BJ (cell line): ENCODE results near the gene SMAD5. TPM values are rescaled to one million over a fixed set of nuclear protein-coding genes. Genes with fewer than 3 reads are reported as not detected.

Experiments used
- CTCF ChIA-PET: fragments of 350-600 bp; formaldehyde crosslinking; extraction: SDS; loops from one replicate; lab custom pipeline; 2021; ENCODE audit warnings: antibody characterized with exemption, inconsistent platforms; lab: Yijun Ruan, JAX
- POLR2A ChIA-PET: fragments of 300-600 bp; sonication (Branson Sonifier 250); formaldehyde crosslinking; extraction: SDS; loops from one replicate; lab custom pipeline; 2021; ENCODE audit warnings: antibody characterized with exemption; lab: Charles Lee
- DNase-seq: peaks from one replicate; pipeline ENCODE4 v3.0.0-alpha.2; 2011; ENCODE audit warnings: low read depth
- H3K27me3 ChIP-seq: 2 replicates; pipeline ENCODE4 v1.6.0; 2011; ENCODE audit warnings: low read length; ENCODE audit not compliant: control insufficient read depth, insufficient read depth
- H3K36me3 ChIP-seq: 2 replicates; pipeline ENCODE4 v1.5.1; 2011; ENCODE audit warnings: low read length; ENCODE audit not compliant: control insufficient read depth, insufficient read depth
- H3K4me3 ChIP-seq: 2 replicates; pipeline ENCODE4 v1.5.1; 2011; ENCODE audit warnings: low read depth, mild to moderate bottlenecking, control low read depth, low read length
- CTCF ChIP-seq: IDR thresholded peaks from 2 replicates; pipeline ENCODE4 v1.5.1; 2011; ENCODE audit warnings: low read depth, mild to moderate bottlenecking, control low read depth, inconsistent platforms, low read length, moderate library complexity; ENCODE audit not compliant: insufficient read depth
- polyA plus RNA-seq: library from polyadenylated mRNA; depleted of rRNA; stranded (reverse); fragments of >200 nt; gene quantifications from 2 replicates; pipeline ENCODE4 v1.2.3, GENCODE V29; 2011

SMAD5 gene
- polyA plus RNA-seq, 1 experiment = 34.3 TPM

GRCh38 chr5:136211282-136212040 is 78.8 kb downstream of the SMAD5 start:
- CTCF ChIA-PET = interaction anchor here (0.6 to 6.0 kb wide), 34 partner anchors 8 to 1510 kb away, joined by 3 to 74 read pairs (median 4); partner anchors contain the start of genes IL9 and SMIM32
- POLR2A ChIA-PET = no interaction called here
- Histone ChIP-seq H3K36me3 (no peaks in the 10 kb centered on the region), H3K4me3 (no peak overlapping the region), H3K27me3 (peaks cover 5% of the 10 kb centered on the region)
- no peak for DNase-seq
- TF ChIP-seq CTCF = no peak

- H3K36me3 ChIP-seq = no peaks in the 10 kb centered on the region
- peaks cover 5% of the 10 kb centered on the region for H3K27me3 ChIP-seq
- no peak overlapping the region for H3K4me3 ChIP-seq
- ChIA-PET POLR2A (no interaction called here), CTCF (interaction anchor here (0.6 to 6.0 kb wide), 37 partner anchors 9 to 747 kb away, joined by 3 to 74 read pairs (median 4); partner anchors contain the start of genes IL9 and SMIM32)
- TF ChIP-seq CTCF = peak; percentile 88
- DNase-seq = no peak
These were observed 79.6 kb downstream of the SMAD5 start for GRCh38 chr5:136212252-136212721.

GRCh38 chr5:136213919-136214493 is 81.4 kb downstream of the SMAD5 start:
- H3K4me3 ChIP-seq = no peak overlapping the region
- ChIA-PET POLR2A (no interaction called here), CTCF (interaction anchor here (0.9 to 6.0 kb wide), 9 partner anchors 10 to 660 kb away, joined by 3 to 74 read pairs (median 5); no protein-coding TSS in a partner anchor)
- no peaks in the 10 kb centered on the region for H3K36me3 ChIP-seq
- no peak for TF ChIP-seq CTCF
- peaks cover 5% of the 10 kb centered on the region for H3K27me3 ChIP-seq
- DNase-seq = no peak

GRCh38 chr5:136215812-136216211 is 83.2 kb downstream of the SMAD5 start:
- H3K36me3 ChIP-seq = no peaks in the 10 kb centered on the region
- TF ChIP-seq CTCF = no peak
- POLR2A ChIA-PET = no interaction called here
- H3K4me3 ChIP-seq = no peak overlapping the region
- peaks cover 3% of the 10 kb centered on the region for H3K27me3 ChIP-seq
- CTCF ChIA-PET = interaction anchor here (0.9 to 1.4 kb wide), 2 partner anchors 330 to 554 kb away, joined by 3 to 5 read pairs; no protein-coding TSS in a partner anchor
- DNase-seq = no peak

- Histone ChIP-seq H3K36me3 (no peaks in the 10 kb centered on the region), H3K27me3 (peaks cover 3% of the 10 kb centered on the region), H3K4me3 (no peak overlapping the region)
- no peak for TF ChIP-seq CTCF
- POLR2A ChIA-PET = no interaction called here
- no peak for DNase-seq
- CTCF ChIA-PET = interaction anchor here (1.4 kb wide), 1 partner anchor 554 kb away, joined by 5 read pairs; no protein-coding TSS in a partner anchor
These were observed 83.6 kb downstream of the SMAD5 start for GRCh38 chr5:136216230-136216629.
